Activated naive CD4-positive, alpha-beta T cell treated with Interleukin-2 at 50 U/mL for 16 hours (primary cell): ENCODE results near the gene HES1.

ENCODE experiments used
- DNase-seq: peaks from one replicate; pipeline ENCODE4 v3.0.0-alpha.2; 2020

HES1 gene

GRCh38 chr3:194170793-194171192, 34.8 kb downstream of the HES1 start:
- no peak for DNase-seq

GRCh38 chr3:194174406-194174805, 38.5 kb downstream of the HES1 start:
- DNase-seq: no peak

- no peak for DNase-seq
Measured at GRCh38 chr3:194174980-194175379, 39.0 kb downstream of the HES1 start.

- no peak for DNase-seq
Measured at GRCh38 chr3:194176274-194176991, 40.5 kb downstream of the HES1 start.

GRCh38 chr3:194177141-194177540, 41.2 kb downstream of the HES1 start:
- DNase-seq: no peak

- no peak for DNase-seq
Measured at GRCh38 chr3:194178128-194178527, 42.2 kb downstream of the HES1 start.

- DNase-seq: no peak
Measured at GRCh38 chr3:194178669-194179068, 42.7 kb downstream of the HES1 start.

GRCh38 chr3:194180570-194180969, 44.6 kb downstream of the HES1 start:
- DNase-seq: no peak

- DNase-seq: no peak
Measured at GRCh38 chr3:194181612-194182529, 45.9 kb downstream of the HES1 start.

- DNase-seq: no peak
Measured at GRCh38 chr3:194183271-194183670, 47.3 kb downstream of the HES1 start.

GRCh38 chr3:194184265-194184751, 48.4 kb downstream of the HES1 start:
- no peak for DNase-seq

GRCh38 chr3:194184801-194185200, 48.9 kb downstream of the HES1 start:
- no peak for DNase-seq

- DNase-seq: no peak
Measured at GRCh38 chr3:194185221-194185620, 49.3 kb downstream of the HES1 start.

- DNase-seq: no peak
Measured at GRCh38 chr3:194187233-194187944, 51.4 kb downstream of the HES1 start.
